SW480 (cell line): ENCODE measurements around the gene NUTM2B.
"Not testable (repeated sequence)": the region's sequence is repeated elsewhere in the genome, so short reads cannot be mapped to it uniquely, and the experiment has no call there.

Experiments
- DNase-seq: peaks from one replicate; pipeline ENCODE4 v3.0.0-alpha.2; 2016; ENCODE audit warnings: low spot score

The NUTM2B gene

DNA sequence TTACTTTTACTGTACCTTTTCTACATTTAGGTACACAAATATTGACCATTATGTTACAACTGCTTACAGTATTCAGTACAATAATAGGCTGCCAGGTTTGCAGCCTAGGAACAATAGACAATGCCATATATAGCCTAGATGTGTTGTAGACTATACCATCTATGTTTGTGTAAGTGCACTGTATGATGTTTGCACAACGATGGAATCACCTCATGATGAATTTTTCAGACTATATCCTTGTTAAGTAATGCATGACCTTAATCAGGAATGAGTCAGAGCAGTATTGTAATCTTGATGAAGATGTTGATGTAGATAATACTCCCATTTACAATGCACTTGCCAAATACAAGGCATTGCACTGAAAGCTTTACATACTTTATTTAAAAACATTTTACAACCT is 23.6 kb downstream of the NUTM2B start:
- not testable (repeated sequence) for DNase-seq

GRCh38 chr10:79744844-79745243 is 41.8 kb downstream of the NUTM2B start:
- not testable (repeated sequence) for DNase-seq

DNA sequence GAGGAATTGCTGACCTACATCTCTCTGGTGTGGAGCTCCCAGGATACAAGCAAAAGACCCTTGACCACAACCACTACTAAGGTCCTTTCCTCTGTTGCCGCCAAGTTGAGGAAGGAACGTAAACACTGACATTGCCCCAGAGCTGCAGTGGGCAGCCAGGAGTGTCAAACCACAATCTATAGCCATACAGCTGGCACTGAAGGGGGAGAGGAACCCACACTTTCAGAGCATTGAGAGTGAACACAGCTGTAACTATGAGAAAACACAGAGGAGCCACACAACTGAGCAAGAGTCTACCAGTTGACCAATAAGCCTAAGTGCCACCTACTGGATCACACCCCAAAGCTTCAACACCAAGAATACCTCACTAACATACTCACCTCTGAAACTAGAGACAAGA is 45.5 kb downstream of the NUTM2B start:
- not testable (repeated sequence) for DNase-seq

DNA sequence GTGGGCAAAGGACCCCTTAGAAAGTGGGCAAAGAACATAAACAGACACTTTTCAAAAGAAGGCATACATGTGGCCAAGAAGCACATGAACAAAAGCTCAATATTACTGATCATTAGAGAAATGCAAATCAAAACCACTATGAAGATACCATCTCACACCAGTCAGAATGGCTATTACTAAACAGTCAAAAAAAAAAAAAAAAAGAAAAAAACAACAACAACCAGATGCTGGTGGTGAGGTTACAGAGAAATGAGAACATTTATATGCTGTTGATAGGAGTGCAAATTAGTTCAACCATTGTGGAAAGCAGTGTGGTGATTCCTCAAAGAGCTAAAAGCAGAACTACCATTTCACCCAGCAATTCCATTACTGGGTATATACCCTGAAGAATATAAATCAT is 50.6 kb downstream of the NUTM2B start:
- not testable (repeated sequence) for DNase-seq

DNA sequence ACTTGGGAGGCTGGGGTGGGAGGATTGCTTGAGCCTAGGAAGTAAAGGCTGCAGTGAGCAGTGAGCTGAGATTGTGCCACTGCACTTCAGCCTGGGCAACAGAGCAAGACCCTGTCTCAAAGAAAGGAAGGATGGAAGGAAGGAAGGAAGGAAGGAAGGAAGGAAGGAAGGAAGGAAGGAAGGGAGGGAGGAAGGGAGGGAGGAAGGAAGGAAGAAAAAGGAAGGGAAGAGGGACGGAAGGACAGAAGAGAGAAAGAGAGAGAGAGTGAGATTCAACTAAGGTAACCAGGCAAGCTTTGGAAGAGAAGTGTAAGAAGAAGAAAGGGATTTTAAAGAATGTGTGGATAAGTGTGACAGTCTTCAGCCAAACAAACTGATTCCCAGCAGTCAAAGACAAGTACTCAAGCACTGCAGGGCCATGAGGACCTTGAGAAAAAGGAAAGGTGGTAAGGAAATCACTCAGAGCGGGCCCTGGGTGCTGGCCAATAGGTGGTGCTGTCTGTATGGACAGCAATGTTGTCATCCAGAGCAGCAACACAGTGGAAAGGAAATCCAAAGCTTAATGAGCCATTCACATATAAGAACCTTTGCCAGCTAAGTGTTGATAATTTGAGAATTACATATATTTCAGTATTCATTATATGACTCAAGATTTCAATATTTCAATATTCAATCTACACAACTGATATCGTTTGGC is 55.4 kb downstream of the NUTM2B start:
- not testable (repeated sequence) for DNase-seq
